ENCODE data around the gene ZMYND8.
"Not testable (repeated sequence)": the region's sequence is repeated elsewhere in the genome, so short reads cannot be mapped to it uniquely, and the experiment has no call there.

The ZMYND8 gene

DNA sequence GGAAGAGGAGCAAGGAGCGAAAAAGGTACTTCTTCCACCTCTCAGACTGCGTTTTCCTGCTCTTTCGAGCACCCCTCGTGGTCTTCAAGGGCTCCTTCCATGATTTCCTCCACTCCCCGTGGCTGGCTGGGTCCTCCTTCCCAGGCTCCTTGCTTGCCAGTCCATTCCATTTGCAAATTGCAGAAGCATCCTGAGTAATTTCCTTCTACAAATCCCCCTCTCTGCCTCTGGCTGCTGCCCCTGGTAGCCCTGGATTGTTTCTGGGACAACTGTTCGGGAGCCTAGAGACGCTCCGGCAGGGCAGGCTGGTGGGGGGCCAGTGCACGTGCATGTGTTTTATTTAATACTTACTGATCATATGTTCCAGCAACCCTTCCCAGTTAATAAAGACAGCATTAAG is 173.1 kb downstream of the ZMYND8 start:
- no peak for DNase-seq (ENCODE audit: low read depth in 1 of 2, low spot score in 1 of 2)

DNA sequence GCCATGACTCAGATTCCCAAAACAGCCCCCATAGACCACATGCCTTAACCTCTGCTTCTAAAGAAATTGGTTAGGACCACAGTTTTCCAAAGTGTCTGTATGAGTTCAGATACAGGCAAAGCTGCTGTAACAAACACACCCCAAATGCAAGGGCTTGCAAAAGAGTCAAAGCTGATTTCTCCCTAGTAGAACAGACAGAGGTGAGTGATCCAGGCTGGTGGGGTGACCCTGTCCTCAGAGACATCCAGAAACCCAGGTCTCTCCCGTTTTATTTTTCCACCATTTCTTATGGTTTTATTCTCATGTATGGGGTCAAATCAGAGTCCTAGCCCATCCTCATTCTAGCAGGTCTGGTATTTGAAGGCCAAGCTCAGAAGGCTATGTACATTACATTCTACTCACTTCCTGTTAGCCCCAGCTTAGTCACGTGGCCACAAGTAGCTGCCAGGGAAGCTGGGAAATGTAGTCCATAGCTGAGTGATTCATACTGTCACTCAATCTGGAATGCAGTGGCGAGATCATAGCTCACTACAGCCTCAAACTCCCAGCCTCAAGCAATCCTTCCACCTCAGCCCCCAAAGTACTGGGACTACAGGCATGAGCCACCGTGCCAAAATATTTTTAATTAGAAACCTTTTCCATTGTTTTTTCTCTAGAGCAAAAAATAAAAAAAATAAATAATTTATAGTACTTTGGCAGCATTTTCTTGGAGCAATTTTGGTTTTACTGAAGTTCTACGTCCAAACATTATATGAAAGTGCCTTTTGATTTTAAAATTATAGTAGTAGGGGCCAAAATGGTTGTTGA is 175.2 kb downstream of the ZMYND8 start:
- no peak for DNase-seq (ENCODE audit: low read depth in 1 of 2, low spot score in 1 of 2)

DNA sequence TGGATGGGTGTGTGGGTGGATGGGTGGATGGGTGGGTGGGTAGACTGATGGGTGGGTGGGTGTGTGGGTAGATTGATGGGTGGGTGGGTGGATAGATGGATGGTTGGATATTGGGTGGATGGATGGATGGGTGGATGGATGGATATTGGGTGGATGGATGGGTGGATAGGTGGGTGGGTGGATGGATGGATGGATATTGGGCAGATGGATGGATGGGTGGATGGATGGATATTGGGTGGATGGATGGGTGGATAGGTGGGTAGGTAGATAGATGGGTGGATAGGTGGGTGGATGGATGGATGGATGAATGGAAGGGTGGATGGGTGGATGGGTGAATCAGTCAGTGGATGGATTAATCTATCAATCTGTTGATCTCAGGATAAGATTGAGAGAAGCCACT is 177.2 kb downstream of the ZMYND8 start:
- DNase-seq (ENCODE audit: low read depth in 1 of 2, low spot score in 1 of 2), result no peak

DNA sequence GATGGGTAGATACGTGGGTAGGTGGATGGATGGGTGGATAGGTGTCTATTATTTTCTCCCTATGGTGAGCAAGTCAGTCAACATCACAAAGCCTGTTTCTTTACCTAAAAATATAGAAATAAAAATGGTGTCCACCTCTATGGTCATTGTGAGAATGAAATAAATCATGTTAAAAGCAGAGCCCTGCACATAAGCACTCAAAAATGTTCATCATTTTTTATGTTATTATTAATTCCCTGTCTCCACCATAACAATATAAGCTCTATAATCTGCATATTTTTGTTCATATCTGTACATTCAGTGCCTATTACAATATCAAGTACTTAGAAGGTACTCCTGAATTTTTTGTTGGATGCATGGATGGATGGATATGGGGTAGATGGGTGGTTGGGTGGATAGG is 177.6 kb downstream of the ZMYND8 start:
- DNase-seq (ENCODE audit: low read depth in 1 of 2, low spot score in 1 of 2), result no peak

DNA sequence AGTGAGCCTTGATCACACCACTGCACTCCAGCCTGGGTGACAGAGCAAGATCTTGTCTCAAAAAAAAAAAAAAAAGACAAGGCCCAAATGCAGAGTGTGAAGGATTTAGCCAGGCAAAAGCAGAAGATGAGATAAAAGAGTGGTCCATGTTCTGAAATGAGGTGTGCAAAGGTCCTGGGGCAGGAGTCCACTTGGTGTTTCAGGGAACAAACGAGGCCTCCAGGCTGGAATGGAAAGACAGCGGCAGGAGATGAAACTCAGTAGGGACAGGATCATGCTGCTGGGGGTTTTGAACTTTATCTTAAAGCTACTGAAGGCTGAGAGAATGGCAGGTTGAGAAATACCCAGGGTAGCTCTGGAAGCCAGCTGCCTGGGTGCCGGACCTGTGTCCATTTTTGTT is 178.2 kb downstream of the ZMYND8 start:
- DNase-seq (ENCODE audit: low read depth in 1 of 2, low spot score in 1 of 2), result no peak

DNA sequence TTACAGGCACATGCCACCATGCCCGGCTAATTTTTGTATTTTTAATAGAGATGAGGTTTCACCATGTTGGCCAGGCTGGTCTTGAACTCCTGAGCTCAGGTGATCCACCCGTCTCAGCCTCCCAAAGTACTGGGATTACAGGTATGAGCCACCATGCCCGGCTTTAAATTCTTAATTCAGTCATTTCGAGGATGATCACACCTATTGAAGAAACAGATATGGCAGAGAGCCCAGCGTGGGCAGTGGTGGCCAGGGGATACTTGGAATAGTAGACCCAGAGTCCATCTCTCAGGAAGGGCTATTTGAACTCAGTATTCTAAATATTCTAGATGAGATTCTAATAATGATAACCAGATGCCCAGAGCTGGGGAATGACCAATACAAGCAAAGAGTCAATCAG is 180.3 kb downstream of the ZMYND8 start:
- DNase-seq (ENCODE audit: low read depth in 1 of 2, low spot score in 1 of 2), result not testable (repeated sequence)

DNA sequence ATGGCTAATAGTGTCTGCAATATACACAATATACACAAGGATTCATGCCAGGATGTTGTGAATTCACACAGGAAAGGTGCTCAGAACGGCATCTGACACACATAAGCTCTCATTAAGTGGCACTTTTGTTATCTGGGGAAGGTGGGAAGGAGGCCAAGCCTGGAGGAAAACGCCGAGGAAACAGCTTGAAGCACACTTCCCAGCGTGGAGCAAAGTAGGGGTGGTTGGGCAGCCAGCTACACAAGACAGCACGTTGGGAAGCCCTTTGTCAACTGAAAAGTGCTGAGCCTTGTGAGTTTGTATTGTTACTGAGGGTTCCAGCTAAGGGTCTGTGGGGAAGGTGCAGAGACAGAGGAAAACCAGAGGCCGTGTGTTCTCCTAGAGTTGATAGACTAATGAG is 181.0 kb downstream of the ZMYND8 start:
- no peak for DNase-seq (ENCODE audit: low read depth in 1 of 2, low spot score in 1 of 2)

DNA sequence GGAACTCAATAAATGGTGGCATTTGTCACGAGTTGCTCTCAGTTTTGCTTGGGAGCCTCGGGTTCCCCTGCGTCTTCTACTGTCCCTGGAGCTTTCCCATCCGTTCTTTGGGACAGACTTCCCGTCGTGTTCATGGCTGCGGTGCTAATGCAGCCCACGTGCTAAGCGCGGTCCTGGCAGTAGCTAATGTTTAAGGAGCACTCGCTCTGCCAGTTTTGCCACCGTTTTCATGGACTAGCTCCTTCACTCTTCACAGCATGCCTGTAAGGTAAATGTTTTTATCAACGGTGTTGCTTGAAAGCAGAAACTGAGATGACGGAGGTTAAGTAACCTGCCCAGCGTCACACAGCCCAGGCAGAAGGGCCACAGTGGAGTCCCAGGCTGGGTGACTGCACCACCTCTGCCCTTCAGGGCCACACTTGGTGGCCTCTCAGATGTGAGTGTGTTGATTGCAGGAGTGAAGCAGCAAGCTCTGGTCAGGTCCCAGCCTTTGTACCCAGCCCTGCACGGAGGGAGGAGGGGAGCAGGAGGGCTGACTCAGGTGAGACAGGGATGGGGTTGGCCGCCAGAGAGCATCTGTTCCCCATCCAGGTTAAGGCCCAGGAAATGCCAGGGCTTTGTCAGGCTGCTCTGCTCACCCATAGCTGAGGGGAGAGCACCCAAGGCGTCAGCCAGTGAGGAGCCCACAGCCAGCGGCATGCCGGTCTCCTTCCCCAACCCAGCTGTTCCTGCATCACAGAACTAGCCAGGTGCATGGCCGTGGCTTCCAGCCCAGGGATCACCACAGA is 181.8 kb downstream of the ZMYND8 start:
- DNase-seq (ENCODE audit: low read depth in 1 of 2, low spot score in 1 of 2), result no peak

DNA sequence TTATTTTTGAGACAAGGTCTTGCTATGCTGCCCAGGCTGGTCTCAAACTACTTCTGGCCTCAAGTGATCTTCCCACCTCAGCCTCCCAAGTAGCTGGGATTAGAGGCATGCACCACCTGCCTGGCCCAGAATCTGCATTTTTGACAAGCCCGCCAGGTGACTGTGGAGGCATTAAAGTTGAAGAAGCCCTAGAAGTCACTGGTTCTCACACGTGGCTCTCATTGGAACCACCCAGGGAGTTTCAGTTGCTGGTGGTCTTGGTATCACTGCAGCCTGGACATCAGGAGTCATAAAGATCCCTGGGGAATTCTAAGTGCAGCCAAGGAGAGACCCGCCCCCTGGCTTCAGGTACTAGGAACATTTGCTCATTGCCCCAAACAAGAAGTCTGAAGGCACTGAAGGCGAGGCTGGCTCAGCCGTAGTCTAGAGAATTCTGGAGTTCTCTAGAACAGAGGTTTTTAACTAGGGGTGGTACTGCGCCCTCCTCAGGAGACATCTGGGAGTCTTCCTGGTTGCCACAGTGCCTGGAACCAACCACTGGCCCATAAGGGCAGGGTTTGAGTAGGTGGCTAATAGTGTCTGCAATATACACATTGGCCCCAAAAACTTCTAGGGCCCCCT is 182.8 kb downstream of the ZMYND8 start:
- no peak for DNase-seq (ENCODE audit: low read depth in 1 of 2, low spot score in 1 of 2)

DNA sequence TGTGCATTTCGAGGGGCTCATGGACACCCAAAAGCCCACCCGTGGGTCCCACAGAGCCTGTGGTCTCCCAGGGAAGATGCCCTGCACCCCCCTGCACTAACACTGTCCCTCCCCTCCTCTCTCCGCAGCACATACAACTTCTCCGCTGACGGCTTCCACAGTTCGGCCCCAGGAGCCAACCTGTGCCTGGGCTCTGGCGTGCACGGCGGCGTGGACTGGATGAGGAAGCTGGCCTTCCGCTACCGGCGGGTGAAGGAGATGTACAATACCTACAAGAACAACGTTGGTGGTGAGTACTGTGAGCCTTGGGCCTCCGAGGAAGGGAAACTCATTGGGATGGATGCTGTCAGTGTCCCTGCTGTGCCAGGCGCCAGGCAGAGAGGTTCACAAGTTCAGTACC is 183.9 kb downstream of the ZMYND8 start:
- DNase-seq (ENCODE audit: low read depth in 1 of 2, low spot score in 1 of 2), result no peak

DNA sequence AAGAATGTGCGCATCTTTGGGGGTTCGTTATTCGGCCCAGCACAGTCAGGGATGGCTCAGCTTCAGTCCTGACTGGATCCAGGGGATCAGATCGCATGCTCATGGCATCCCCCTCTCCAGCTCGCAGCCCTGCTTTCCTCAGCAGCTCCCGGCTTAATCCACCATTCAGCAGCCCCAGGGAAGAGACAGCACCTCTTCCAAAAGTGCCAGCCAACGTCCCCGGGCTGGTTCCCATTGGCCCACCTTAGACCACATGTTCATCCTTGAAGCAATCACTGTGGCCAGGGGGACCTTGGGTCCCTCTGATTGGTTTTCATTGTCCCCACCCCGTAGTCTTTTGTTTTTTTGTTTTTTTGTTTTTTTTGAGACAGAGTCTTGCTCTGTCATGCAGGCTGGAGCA is 188.7 kb downstream of the ZMYND8 start:
- no peak for DNase-seq (ENCODE audit: low read depth in 1 of 2, low spot score in 1 of 2)

DNA sequence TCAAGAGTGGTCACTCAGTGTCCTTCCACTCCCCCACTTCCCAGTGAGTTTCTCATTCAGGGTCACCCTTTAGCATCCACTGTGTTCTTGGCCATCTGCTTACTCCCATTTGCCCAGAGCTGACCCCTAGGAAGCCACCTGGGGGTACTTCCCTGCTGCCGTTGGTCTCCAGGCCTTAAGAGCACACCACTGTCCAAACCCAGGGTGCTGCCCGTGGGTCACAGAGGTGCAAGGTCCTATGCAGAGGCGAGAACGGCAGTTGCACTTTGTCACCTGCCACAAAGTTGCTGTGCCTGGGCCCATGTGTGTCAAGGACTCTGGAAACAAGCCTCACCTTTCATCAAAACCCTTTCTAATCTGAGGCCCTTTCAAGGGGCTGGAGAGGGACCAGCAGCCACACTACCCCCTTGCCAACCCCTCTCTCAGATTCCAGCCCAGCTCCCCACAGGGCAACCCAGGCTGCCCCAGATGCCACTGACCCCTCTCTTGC is 191.1 kb downstream of the ZMYND8 start:
- no peak for DNase-seq (ENCODE audit: low read depth in 1 of 2, low spot score in 1 of 2)

DNA sequence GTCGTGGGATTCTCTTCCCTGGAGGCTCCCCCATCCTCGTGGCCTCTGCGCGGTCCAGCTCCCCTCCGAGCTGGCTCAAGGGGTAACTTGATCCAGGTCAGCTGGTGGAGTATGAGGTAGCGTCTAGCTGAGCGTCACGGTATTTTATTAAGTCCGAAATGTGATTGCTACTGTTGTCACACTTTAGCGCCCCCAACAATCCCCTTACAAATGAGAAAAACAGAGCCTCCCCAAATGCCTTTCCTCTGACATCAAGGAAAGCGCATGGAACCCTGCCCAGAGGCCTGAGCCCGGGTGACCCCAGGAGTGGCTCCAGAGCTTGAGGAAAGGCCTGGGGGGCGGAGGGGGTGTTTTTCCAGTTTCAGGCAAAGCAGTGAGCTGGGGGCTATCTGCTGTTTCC is 192.4 kb downstream of the ZMYND8 start:
- no peak for DNase-seq (ENCODE audit: low read depth in 1 of 2, low spot score in 1 of 2)

DNA sequence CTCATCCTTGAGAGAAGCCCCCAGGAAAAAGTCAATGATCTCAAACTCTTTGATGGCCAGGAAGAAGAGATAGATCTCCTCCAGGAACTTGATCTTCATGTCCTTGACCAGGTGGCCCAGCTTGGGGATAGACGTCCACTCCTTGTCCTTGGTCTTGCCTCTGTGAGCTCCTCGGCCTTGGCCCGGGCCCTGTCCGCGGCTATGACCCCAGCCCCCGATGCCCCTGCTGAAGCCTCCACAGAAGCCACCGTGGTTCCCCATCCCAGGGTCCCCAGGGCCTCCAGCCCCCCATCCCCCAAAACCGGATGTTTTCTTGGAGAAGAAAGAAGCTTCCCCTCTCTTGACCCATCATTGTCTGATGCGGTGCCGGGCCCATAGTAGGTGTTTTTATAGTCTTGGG is 195.1 kb downstream of the ZMYND8 start:
- DNase-seq (ENCODE audit: low read depth in 1 of 2, low spot score in 1 of 2), result no peak

DNA sequence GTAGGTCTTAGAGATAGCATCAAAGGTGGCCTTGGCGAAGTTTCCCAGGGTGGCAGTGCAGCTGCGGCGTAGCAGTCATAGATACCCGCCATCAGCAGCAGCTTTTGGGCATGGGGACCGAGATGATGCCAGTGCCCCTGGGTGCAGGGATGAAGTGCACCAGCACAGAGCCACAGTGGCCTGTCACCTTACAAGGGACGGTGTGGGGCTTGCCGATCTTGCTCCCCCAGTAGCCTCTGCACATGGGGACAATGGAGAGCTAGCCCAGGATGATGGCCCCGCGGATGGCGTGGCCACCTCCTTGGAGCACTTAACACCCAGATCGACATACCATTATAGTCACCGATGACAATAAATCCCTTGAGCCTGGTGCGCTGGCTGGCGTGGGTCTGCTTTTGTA is 195.5 kb downstream of the ZMYND8 start:
- no peak for DNase-seq (ENCODE audit: low read depth in 1 of 2, low spot score in 1 of 2)

DNA sequence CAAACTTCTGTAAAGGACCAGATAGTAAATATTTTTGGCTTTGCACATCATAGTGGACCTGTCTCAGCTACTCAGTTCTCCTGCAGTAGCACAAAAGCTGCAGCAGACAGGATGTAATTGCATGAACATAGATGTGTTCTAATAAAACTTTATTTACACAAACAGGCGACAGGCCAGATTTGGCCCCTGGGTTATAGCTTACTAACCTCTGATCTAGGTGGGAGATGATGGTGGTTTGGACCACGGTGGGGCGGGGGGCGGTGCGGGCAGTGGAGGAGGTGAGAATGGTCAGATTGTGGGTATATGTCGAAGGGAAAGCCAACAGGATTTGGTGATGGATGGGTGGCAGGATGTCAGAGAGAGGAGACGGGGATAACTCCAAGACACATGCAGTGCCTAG is 196.3 kb downstream of the ZMYND8 start:
- DNase-seq (ENCODE audit: low read depth in 1 of 2, low spot score in 1 of 2), result no peak

Data from stimulated activated CD4-positive, alpha-beta T cell treated with anti-CD3 and anti-CD28 coated beads, Interleukin-15, amount 100 ng/mL, for 1 hour (primary cell).